Stimulated activated CD4-positive, alpha-beta T cell treated with anti-CD3 and anti-CD28 coated beads, TNF-alpha, amount 100 ng/mL, for 24 hours (primary cell): ENCODE results near the gene CDC25B.

Source experiments
- DNase-seq, 3 experiments: peaks; one replicate each; pipeline ENCODE4 v3.0.0-alpha.2; 2020; ENCODE audit warnings: low read depth in 3 of 3

The CDC25B gene

GRCh38 chr20:3795511-3796468, at the start of gene CDC25B:
Gene CDC25B (plus strand): TSS chr20:3796310. CDS start chr20:3796532, 222 bp downstream.
- peak; percentile 77 to 92 (median 81) for DNase-seq

- no peak for DNase-seq
Measured at GRCh38 chr20:3747471-3747870, 48.6 kb upstream of the CDC25B start.

GRCh38 chr20:3748073-3748472, 48.0 kb upstream of the CDC25B start:
- no peak for DNase-seq

- no peak for DNase-seq
Measured at GRCh38 chr20:3749087-3749688, 46.9 kb upstream of the CDC25B start.

- peak in 1 of 3 experiments; percentile 37 for DNase-seq
Measured at GRCh38 chr20:3749689-3750531, 46.2 kb upstream of the CDC25B start.

GRCh38 chr20:3751305-3751674, 44.8 kb upstream of the CDC25B start:
- no peak for DNase-seq

- peak in 2 of 3 experiments; percentile 22 to 63 for DNase-seq
Measured at GRCh38 chr20:3751675-3752385, 44.3 kb upstream of the CDC25B start.

GRCh38 chr20:3752386-3752759, 43.7 kb upstream of the CDC25B start:
- DNase-seq = no peak

- DNase-seq = peak in 2 of 3 experiments; percentile 40 to 47
Measured at GRCh38 chr20:3753098-3753497, 43.0 kb upstream of the CDC25B start.

GRCh38 chr20:3753501-3754275, 42.4 kb upstream of the CDC25B start:
- no peak for DNase-seq

- DNase-seq = no peak
Measured at GRCh38 chr20:3754276-3754630, 41.9 kb upstream of the CDC25B start.

- no peak for DNase-seq
Measured at GRCh38 chr20:3755269-3755668, 40.8 kb upstream of the CDC25B start.

- DNase-seq = no peak
Measured at GRCh38 chr20:3755814-3756480, 40.2 kb upstream of the CDC25B start.

- DNase-seq = no peak
Measured at GRCh38 chr20:3757268-3757667, 38.8 kb upstream of the CDC25B start.

- DNase-seq = no peak
Measured at GRCh38 chr20:3758566-3758965, 37.5 kb upstream of the CDC25B start.

GRCh38 chr20:3759316-3759823, 36.7 kb upstream of the CDC25B start:
- no peak for DNase-seq

GRCh38 chr20:3759884-3760283, 36.2 kb upstream of the CDC25B start:
- DNase-seq = no peak

- DNase-seq = no peak
Measured at GRCh38 chr20:3760655-3761348, 35.3 kb upstream of the CDC25B start.
